Coronary artery (tissue), 2 donors: ENCODE results near the gene PACSIN2.
A peak's percentile ranks its signal among the peaks of the same experiment; 100 is the strongest.
"Not testable (repeated sequence)": the region's sequence is repeated elsewhere in the genome, so short reads cannot be mapped to it uniquely, and the experiment has no call there.

Experiments used
- DNase-seq: peaks from one replicate; pipeline ENCODE4 v3.0.0-alpha.2; 2017; ENCODE audit warnings: low spot score
- H3K27ac ChIP-seq, 2 donors: fragments of 200-600 bp; sonication (generic); one replicate each; pipeline ENCODE4 v1.5.1; 2016 to 2019
- H3K4me3 ChIP-seq: fragments of 200-600 bp; sonication (generic); 2 replicates; pipeline ENCODE4 v1.5.1; 2016; ENCODE audit warnings: mild to moderate bottlenecking, moderate library complexity
- TF ChIP-seq, protein P1 (sequence below): fragments of 200-600 bp; sonication (generic); IDR thresholded peaks from one replicate; pipeline ENCODE4 v1.5.1; 2019; ENCODE audit warnings: antibody characterized with exemption

The PACSIN2 gene

DNA sequence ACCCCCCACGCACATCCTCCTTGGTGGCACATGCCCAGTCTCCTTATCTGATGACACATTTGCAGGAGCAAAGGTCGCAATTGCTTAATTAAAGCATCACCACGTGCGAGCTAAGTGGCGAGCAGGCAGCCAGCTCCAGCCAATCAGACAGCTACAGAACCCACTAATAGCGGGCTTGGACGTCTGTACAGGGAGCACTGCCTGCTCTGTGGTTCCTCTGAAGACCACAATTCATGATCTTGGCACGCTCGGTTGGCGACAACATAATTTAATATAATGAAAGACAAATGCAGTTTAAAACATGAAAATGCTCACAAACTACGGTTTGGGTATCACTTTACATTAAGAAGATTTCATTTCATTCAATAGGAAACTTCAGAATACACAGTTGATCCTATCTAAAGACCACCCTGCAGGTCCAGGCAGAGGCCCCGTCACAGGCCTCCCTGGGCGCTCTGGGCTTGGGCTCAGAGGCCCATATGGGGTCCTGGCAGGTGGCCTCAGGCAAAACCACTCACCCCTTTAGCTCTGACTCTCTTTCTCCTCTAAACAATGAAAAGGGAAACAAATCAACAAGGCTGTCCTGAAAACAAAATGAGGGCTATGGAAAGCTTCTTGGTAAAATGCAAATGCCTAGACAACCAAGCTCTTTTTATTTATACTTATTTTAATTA lies 10.4 kb downstream of the PACSIN2 start:
- no peak for DNase-seq
- H3K27ac ChIP-seq: no peak overlapping the region
- H3K4me3 ChIP-seq: no peak overlapping the region
- TF ChIP-seq, protein P1, sequence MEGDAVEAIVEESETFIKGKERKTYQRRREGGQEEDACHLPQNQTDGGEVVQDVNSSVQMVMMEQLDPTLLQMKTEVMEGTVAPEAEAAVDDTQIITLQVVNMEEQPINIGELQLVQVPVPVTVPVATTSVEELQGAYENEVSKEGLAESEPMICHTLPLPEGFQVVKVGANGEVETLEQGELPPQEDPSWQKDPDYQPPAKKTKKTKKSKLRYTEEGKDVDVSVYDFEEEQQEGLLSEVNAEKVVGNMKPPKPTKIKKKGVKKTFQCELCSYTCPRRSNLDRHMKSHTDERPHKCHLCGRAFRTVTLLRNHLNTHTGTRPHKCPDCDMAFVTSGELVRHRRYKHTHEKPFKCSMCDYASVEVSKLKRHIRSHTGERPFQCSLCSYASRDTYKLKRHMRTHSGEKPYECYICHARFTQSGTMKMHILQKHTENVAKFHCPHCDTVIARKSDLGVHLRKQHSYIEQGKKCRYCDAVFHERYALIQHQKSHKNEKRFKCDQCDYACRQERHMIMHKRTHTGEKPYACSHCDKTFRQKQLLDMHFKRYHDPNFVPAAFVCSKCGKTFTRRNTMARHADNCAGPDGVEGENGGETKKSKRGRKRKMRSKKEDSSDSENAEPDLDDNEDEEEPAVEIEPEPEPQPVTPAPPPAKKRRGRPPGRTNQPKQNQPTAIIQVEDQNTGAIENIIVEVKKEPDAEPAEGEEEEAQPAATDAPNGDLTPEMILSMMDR: no peak

DNA sequence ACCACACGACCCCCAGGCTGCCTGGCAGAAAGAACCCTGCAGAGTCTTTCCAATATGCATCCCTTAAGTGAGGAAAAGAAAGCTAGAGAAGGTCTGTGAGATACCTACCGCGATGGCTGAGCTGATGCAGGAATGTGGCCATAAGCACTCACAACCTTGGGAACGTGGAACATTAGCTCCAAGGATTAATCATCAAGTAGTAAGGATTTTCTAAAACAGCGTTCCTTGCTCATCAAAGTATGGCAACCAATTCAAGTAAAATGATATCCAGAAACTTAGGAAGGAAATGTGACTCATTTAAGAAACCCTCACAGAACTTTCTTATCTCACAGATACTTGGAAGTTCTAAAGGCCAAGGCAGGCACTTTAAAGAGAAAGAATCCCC lies 12.8 kb downstream of the PACSIN2 start:
- H3K4me3 ChIP-seq: peak overlapping the region; percentile 20
- DNase-seq: no peak
- H3K27ac ChIP-seq: peak overlapping the region; percentile 66 to 71
- TF ChIP-seq, protein P1: no peak

DNA sequence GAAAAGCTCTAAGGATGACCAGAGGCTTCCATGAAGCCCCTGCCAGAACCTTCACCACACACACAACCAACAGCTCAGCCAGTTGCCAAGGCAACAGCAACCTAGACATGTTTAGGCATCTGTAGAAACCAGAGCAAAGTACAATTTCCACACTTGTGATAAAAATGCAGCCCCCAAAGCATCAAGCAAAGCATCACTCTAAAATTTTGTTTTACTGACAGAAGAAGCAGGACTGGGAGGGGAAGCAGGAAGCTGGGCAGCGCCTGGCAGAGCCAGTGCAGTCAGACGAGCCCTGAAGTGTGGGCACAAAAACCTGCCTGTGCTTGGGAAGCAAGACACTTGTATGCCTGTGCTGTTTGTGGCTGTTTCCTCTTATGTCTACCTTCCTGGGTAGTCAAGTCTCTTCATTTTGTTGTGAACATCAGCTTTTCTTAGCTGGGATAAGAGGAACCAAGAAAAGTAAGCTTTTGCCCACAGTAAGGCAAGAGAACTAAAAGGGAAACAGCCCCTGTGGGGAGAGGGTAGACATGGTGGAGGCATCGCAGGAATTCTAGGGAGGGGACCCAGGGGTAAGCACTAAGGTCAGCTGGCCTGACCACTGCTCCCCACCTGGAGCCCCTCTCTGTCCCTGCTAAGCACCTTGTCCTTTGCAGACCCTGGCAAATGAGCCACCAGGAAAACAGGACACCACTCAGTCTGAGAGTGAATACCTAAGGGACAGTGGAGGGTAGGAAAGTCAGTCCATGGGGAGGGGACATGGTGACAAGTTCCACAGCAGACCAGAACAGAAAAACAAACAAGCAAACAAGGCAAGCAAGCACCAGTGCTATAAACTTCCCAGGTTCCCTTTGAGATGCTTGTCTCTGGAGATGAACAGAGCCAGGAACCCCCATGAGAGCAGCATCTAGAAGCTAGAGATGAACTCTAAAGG lies 13.4 kb downstream of the PACSIN2 start:
- TF ChIP-seq, protein P1: no peak
- no peak for DNase-seq
- H3K27ac ChIP-seq: peak overlapping the region; percentile 66 to 71
- H3K4me3 ChIP-seq: peak overlapping the region; percentile 20

DNA sequence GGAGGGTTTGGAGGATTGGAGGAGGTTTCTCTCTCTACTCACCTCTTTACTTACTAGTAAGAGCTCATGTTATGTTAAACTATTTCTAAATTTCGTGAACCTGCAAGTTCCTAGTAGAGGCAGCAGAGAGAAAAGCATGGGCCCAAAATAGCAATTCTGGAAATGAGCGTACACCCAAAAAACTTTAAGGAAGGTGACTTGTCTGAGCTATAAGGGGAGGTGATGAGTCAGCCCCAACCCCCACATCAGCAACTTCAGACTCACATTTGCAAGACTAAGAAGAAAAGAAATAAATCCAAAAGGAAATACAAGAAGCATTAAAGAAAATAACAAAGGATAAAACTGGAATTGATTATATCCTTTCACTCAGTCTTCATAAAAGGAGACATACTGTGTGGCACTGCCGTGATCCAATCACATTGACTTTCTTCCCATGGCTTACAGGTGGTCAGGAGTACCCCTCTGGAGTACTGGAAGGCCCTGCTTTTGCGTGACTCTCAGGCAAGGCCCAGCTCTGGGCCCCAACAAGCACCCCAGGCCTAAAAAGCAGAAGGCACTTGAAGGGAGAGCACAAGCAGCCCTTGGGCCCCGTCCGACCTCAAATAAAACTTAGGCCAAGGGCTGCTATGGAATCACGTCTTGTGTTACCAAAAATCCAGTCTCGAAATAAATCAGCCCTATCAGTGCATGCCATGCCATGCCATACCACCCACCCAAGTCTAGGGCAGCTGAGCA lies 14.3 kb downstream of the PACSIN2 start:
- H3K4me3 ChIP-seq: no peak overlapping the region
- DNase-seq: no peak
- TF ChIP-seq, protein P1: no peak
- peak overlapping the region; percentile 66 to 71 for H3K27ac ChIP-seq

DNA sequence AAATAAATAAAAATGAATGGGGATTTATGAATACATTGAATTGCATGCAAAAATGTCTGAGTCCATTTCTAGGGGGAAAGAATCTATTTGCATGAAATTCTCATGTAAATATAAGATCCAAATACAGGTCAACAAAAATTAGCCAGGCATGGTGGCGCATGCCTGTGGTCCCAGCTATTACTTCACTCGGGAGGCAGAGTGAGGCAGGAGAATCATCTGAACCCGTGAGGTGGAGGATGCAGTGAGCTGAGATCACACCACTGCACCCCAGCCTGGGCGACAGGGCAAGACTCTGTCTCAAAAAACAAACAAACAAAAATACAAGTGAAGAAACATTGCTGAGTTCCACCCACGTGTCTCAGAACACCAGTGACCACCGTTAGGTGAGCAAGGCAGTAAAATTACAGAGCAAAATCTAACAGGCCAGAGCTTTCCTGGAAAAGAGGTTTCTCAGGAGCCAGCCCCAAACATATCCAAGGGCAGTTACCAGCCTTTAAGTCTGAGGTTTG lies 17.3 kb downstream of the PACSIN2 start:
- TF ChIP-seq, protein P1: no peak
- DNase-seq: no peak
- H3K27ac ChIP-seq: peak overlapping the region; percentile 57 to 85
- no peak overlapping the region for H3K4me3 ChIP-seq

DNA sequence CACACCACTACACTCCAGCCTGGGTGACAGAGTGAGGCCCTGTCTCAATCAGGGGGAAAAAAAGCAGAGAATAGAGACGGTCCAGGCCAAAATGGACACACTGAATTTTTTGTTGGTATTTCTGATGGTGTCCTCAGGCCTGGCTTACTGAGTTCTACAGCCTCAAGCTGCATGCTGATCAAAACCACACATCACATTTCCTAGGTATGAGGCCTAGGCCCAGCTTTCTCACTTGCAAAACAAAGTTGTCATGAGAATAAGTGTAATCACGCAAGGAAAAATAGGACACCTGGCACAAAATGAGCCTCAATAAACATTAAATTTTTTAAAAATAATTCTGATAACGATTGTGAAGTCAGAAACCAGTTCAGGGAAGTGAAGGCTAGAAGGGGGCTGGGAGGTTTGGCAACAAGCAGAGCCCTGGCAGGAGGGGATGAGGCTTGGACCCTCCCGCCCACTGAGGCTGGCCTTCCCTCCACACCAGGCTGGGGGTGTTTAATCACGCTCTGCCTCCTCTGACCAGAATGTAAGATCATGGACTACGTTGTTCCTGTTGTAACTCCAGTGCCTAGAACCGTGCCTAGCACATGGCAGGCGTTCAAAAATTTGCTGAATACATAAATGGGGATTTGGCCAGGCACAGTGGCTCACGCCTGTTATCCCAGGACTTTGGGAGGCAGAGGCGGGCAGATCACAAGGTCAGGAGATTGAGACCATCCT lies 18.1 kb downstream of the PACSIN2 start:
- peak; percentile 82 for DNase-seq

DNA sequence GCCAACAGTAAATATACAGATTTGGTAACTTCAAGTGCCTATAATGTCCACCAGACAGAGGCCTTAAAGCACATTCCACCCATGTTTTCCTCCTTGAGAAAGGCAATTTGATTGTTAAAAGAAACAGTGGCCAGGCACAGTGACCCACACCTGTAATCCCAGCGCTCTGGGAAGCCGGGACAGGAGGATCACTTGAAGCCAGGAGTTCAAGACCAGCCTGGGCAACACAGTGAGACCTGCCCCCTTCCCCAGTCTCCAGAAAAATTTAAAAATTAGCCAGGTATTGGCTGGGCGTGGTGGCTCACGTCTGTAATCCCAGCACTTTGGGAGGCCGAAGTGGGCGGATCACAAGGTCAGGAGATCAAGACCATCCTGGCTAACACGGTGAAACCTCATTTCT lies 19.3 kb downstream of the PACSIN2 start:
- DNase-seq: not testable (repeated sequence)
- peak overlapping the region; percentile 67 for H3K4me3 ChIP-seq
- peak overlapping the region; percentile 85 to 87 for H3K27ac ChIP-seq

More for the DNA sequence above, 18.1 kb downstream of the PACSIN2 start:
- Histone ChIP-seq H3K4me3 (no peak overlapping the region), H3K27ac (peak overlapping the region; percentile 85 to 87)
- TF ChIP-seq, protein P1: no peak
